GM19324 (cell line): ENCODE data around the gene RERE.

Source experiments
- ATAC-seq: cut with Tn5 transposase; IDR thresholded peaks from one replicate; pipeline ENCODE4 v1.9.1; 2021; ENCODE audit warnings: mild to moderate bottlenecking, moderate library complexity; ENCODE audit not compliant: unreplicated experiment, low FRiP score

RERE gene

GRCh38 chr1:8349961-8350360 lies 467.5 kb downstream of the RERE start:
- no peak for ATAC-seq

GRCh38 chr1:8349473-8349865 lies 468.0 kb downstream of the RERE start:
- ATAC-seq, result no peak

GRCh38 chr1:8348777-8349472 lies 468.5 kb downstream of the RERE start:
- no peak for ATAC-seq

GRCh38 chr1:8348047-8348776 lies 469.2 kb downstream of the RERE start:
- no peak for ATAC-seq

- ATAC-seq, result no peak
These were observed 469.8 kb downstream of the RERE start for GRCh38 chr1:8347635-8348034.

- no peak for ATAC-seq
These were observed 471.6 kb downstream of the RERE start for GRCh38 chr1:8345621-8346415.

- no peak for ATAC-seq
These were observed 472.4 kb downstream of the RERE start for GRCh38 chr1:8344893-8345507.

GRCh38 chr1:8343464-8344001 lies 473.9 kb downstream of the RERE start:
- ATAC-seq, result no peak

GRCh38 chr1:8343044-8343443 lies 474.4 kb downstream of the RERE start:
- ATAC-seq, result no peak

GRCh38 chr1:8342325-8342724 lies 475.1 kb downstream of the RERE start:
- no peak for ATAC-seq

- no peak for ATAC-seq
These were observed 477.0 kb downstream of the RERE start for GRCh38 chr1:8340448-8340847.

GRCh38 chr1:8339203-8339600 lies 478.2 kb downstream of the RERE start:
- ATAC-seq, result no peak

GRCh38 chr1:8338526-8339202 lies 478.8 kb downstream of the RERE start:
- no peak for ATAC-seq

GRCh38 chr1:8337776-8338525 lies 479.5 kb downstream of the RERE start:
- no peak for ATAC-seq

- ATAC-seq, result no peak
These were observed 482.2 kb downstream of the RERE start for GRCh38 chr1:8335246-8335645.

GRCh38 chr1:8334106-8334851 lies 483.2 kb downstream of the RERE start:
- no peak for ATAC-seq

- no peak for ATAC-seq
These were observed 484.0 kb downstream of the RERE start for GRCh38 chr1:8333246-8333987.

- ATAC-seq, result no peak
These were observed 484.6 kb downstream of the RERE start for GRCh38 chr1:8332806-8333205.
